GM19455 (cell line): ENCODE measurements around the gene RASAL1.
"Not testable (repeated sequence)": the region's sequence is repeated elsewhere in the genome, so short reads cannot be mapped to it uniquely, and the experiment has no call there.

Experiments used
- ATAC-seq: cut with Tn5 transposase; IDR thresholded peaks from one replicate; pipeline ENCODE4 v1.9.1; 2021; ENCODE audit not compliant: unreplicated experiment

The RASAL1 gene

GRCh38 chr12:113119980-113120669 lies 15.4 kb downstream of the RASAL1 start:
- no peak for ATAC-seq

- ATAC-seq, result no peak
Measured at GRCh38 chr12:113118142-113118541, 17.4 kb downstream of the RASAL1 start.

- ATAC-seq, result not testable (repeated sequence)
Measured at GRCh38 chr12:113117684-113118083, 17.9 kb downstream of the RASAL1 start.

GRCh38 chr12:113116875-113117274 lies 18.7 kb downstream of the RASAL1 start:
- no peak for ATAC-seq

GRCh38 chr12:113115455-113116126 lies 20.0 kb downstream of the RASAL1 start:
- ATAC-seq, result no peak

- ATAC-seq, result no peak
Measured at GRCh38 chr12:113114447-113115178, 20.9 kb downstream of the RASAL1 start.

- ATAC-seq, result no peak
Measured at GRCh38 chr12:113113397-113113796, 22.2 kb downstream of the RASAL1 start.

- no peak for ATAC-seq
Measured at GRCh38 chr12:113112043-113112899, 23.3 kb downstream of the RASAL1 start.

GRCh38 chr12:113111247-113111646 lies 24.3 kb downstream of the RASAL1 start:
- ATAC-seq, result no peak

GRCh38 chr12:113109872-113110599 lies 25.5 kb downstream of the RASAL1 start:
- no peak for ATAC-seq

- no peak for ATAC-seq
Measured at GRCh38 chr12:113109360-113109759, 26.2 kb downstream of the RASAL1 start.

- no peak for ATAC-seq
Measured at GRCh38 chr12:113108308-113108707, 27.3 kb downstream of the RASAL1 start.

- no peak for ATAC-seq
Measured at GRCh38 chr12:113106361-113106760, 29.2 kb downstream of the RASAL1 start.

- ATAC-seq, result no peak
Measured at GRCh38 chr12:113105606-113106271, 29.8 kb downstream of the RASAL1 start.

- ATAC-seq, result no peak
Measured at GRCh38 chr12:113104953-113105510, 30.5 kb downstream of the RASAL1 start.

- no peak for ATAC-seq
Measured at GRCh38 chr12:113103756-113104450, 31.7 kb downstream of the RASAL1 start.

- no peak for ATAC-seq
Measured at GRCh38 chr12:113102811-113103210, 32.8 kb downstream of the RASAL1 start.

- ATAC-seq, result no peak
Measured at GRCh38 chr12:113101751-113102150, 33.8 kb downstream of the RASAL1 start.

- no peak for ATAC-seq
Measured at GRCh38 chr12:113099764-113100163, 35.8 kb downstream of the RASAL1 start.
